HCT116 (cell line): ENCODE results near the gene KCNB1. TPM values are rescaled to one million over a fixed set of nuclear protein-coding genes. Genes with fewer than 3 reads are reported as not detected.

ENCODE experiments used
- ATAC-seq: fragments of 200-7000 bp; cut with Tn5 transposase; 2 replicates; pipeline ENCODE4 v1.9.1; 2020; ENCODE audit warnings: mild to moderate bottlenecking, moderate library complexity
- BruUV-seq: library from RNA; stranded (reverse); fragments of 400-500 nt; replicated peaks from 2 replicates; lab custom pipeline; 2021; lab: Mats Ljungman, UMichigan
- CTCF ChIA-PET: fragments of 300-600 bp; sonication (Branson Sonifier 250); formaldehyde crosslinking; loops from one replicate; lab custom pipeline; 2021; ENCODE audit warnings: antibody characterized with exemption; lab: Charles Lee
- POLR2A ChIA-PET: fragments of 300-600, 350-600 bp; sonication (Branson Sonifier 250); formaldehyde crosslinking; loops from one replicate; lab custom pipeline; 2021; ENCODE audit warnings: antibody characterized with exemption; lab: Charles Lee
- RAD21 ChIA-PET, 2 experiments: fragments of 300-600 bp; sonication (Branson Sonifier 250); formaldehyde crosslinking; loops; one replicate each; lab custom pipeline; 2023; ENCODE audit warnings: low total read pairs in 2 of 2; ENCODE audit not compliant: uncharacterized antibody in 2 of 2, unreplicated experiment in 2 of 2, low non-redundant PET in 1 of 2; lab: Charles Lee
- DNase-seq: peaks from one replicate; pipeline ENCODE4 v3.0.0-alpha.2; 2010; ENCODE audit warnings: low read depth, low spot score
- H2AFZ ChIP-seq: fragments of 200-600 bp; shearing (Covaris generic), sonication (generic); 2 replicates; pipeline ENCODE4 v1.6.1; 2017; ENCODE audit warnings: low read depth, mixed run types, mixed read lengths, antibody characterized with exemption, low read length; ENCODE audit not compliant: poor library complexity, severe bottlenecking
- H3K27ac ChIP-seq: 2 replicates; pipeline ENCODE4 v1.5.1; 2012; ENCODE audit warnings: low read depth, low read length
- H3K27me3 ChIP-seq: fragments of 200-600 bp; sonication (generic); 2 replicates; pipeline ENCODE4 v1.6.1; 2016; ENCODE audit warnings: mixed run types, low read length, mixed read lengths; ENCODE audit not compliant: insufficient read depth
- H3K36me3 ChIP-seq, 2 experiments: fragments of 200-500 bp in 1 of 2; fragments of 200-600 bp in 1 of 2; sonication (Bioruptor generic) in 1 of 2; sonication (generic) in 1 of 2; 2 replicates each; pipeline versions ENCODE4 v1.5.1 to v1.6.1; 2014 to 2016; ENCODE audit warnings: low read length in 2 of 2, inconsistent platforms in 1 of 2, mixed read lengths in 1 of 2, mixed run types in 1 of 2; ENCODE audit not compliant: insufficient read depth in 2 of 2, control insufficient read depth in 1 of 2
- H3K4me1 ChIP-seq, 2 experiments: fragments of 200-600 bp in 1 of 2; sonication (generic) in 1 of 2; 2 replicates each; pipeline versions ENCODE4 v1.5.1 to v1.6.1; 2012 to 2017; ENCODE audit warnings: low read length in 2 of 2, inconsistent platforms in 1 of 2, mild to moderate bottlenecking in 1 of 2, mixed read lengths in 1 of 2, mixed run types in 1 of 2, moderate library complexity in 1 of 2; ENCODE audit not compliant: insufficient read depth in 2 of 2, control insufficient read depth in 1 of 2
- H3K4me2 ChIP-seq: fragments of 200-600 bp; sonication (generic); 2 replicates; pipeline ENCODE4 v1.6.1; 2017; ENCODE audit warnings: mixed run types, low read length, mixed read lengths
- H3K4me3 ChIP-seq, 2 experiments: fragments of 200-600 bp in 1 of 2; sonication (generic) in 1 of 2; replicated peaks in 1 of 2; 2 replicates each; pipeline ENCODE4 v1.5.1; 2011 to 2016; ENCODE audit warnings: low read length in 2 of 2, control low read depth in 1 of 2, low read depth in 1 of 2, mild to moderate bottlenecking in 1 of 2, mixed read lengths in 1 of 2, mixed run types in 1 of 2
- H3K79me2 ChIP-seq: fragments of 200-600 bp; sonication (generic); 2 replicates; pipeline ENCODE4 v1.6.1; 2017; ENCODE audit warnings: mild to moderate bottlenecking, mixed run types, low read length, moderate library complexity, mixed read lengths; ENCODE audit not compliant: insufficient read depth
- H3K9ac ChIP-seq: fragments of 200-600 bp; sonication (generic); 2 replicates; pipeline ENCODE4 v1.6.1; 2016; ENCODE audit warnings: low read length, mixed read lengths
- H3K9me2 ChIP-seq: fragments of 200-600 bp; sonication (generic), shearing (Covaris generic); 2 replicates; pipeline ENCODE4 v1.6.1; 2017; ENCODE audit warnings: mixed run types, mild to moderate bottlenecking, moderate library complexity; ENCODE audit not compliant: insufficient read depth
- H3K9me3 ChIP-seq, 2 experiments: fragments of 200-500 bp in 1 of 2; fragments of 200-600 bp in 1 of 2; sonication (Bioruptor generic) in 1 of 2; sonication (generic) in 1 of 2; 2 replicates each; pipeline ENCODE4 v1.6.1; 2014 to 2017; ENCODE audit warnings: low read length in 2 of 2, mixed read lengths in 2 of 2, inconsistent platforms in 1 of 2, low read depth in 1 of 2, mild to moderate bottlenecking in 1 of 2, mixed run types in 1 of 2, moderate library complexity in 1 of 2; ENCODE audit not compliant: control insufficient read depth in 1 of 2, insufficient read depth in 1 of 2
- H4K20me1 ChIP-seq: fragments of 200-600 bp; sonication (generic), shearing (Covaris generic); 2 replicates; pipeline ENCODE4 v1.6.1; 2017; ENCODE audit warnings: mixed run types, mild to moderate bottlenecking, moderate library complexity; ENCODE audit not compliant: insufficient read depth
- CBX3 ChIP-seq: IDR thresholded peaks from 2 replicates; pipeline ENCODE4 v1.6.1; 2012; ENCODE audit warnings: low read depth
- CEBPB ChIP-seq: IDR thresholded peaks from 2 replicates; pipeline ENCODE4 v1.6.1; 2012; ENCODE audit warnings: low read depth
- CTCF ChIP-seq, 3 experiments: fragments of 200-600 bp in 1 of 3; sonication (generic) in 1 of 3; IDR thresholded peaks in 2 of 3; conservative IDR thresholded peaks in 1 of 3; 2 replicates each; pipeline ENCODE4 v1.5.1; 2012 to 2017; ENCODE audit warnings: low read depth in 2 of 3, low read length in 2 of 3, antibody characterized with exemption in 1 of 3, borderline replicate concordance in 1 of 3, control low read depth in 1 of 3, mild to moderate bottlenecking in 1 of 3, mixed read lengths in 1 of 3, mixed run types in 1 of 3, moderate library complexity in 1 of 3; ENCODE audit not compliant: insufficient read depth in 1 of 3
- EGR1 ChIP-seq: IDR thresholded peaks from 2 replicates; pipeline ENCODE4 v1.6.1; 2012; ENCODE audit warnings: low read depth
- ELF1 ChIP-seq: IDR thresholded peaks from 2 replicates; pipeline ENCODE4 v1.6.1; 2012; ENCODE audit warnings: low read depth, borderline replicate concordance
- EZH2 ChIP-seq: fragments of 200-600 bp; sonication (generic); IDR thresholded peaks from 2 replicates; pipeline ENCODE4 v1.6.1; 2017; ENCODE audit warnings: antibody characterized with exemption, mixed run types
- EZH2phosphoT487 ChIP-seq: fragments of 200-600 bp; IDR thresholded peaks from 2 replicates; pipeline ENCODE4 v1.6.1; 2018; ENCODE audit warnings: antibody characterized with exemption, borderline replicate concordance
- FOSL1 ChIP-seq: IDR thresholded peaks from 2 replicates; pipeline ENCODE4 v1.6.1; 2012; ENCODE audit warnings: low read depth
- POLR2A ChIP-seq: IDR thresholded peaks from 2 replicates; pipeline ENCODE4 v1.7.0; 2011; ENCODE audit warnings: borderline replicate concordance; ENCODE audit not compliant: insufficient read depth, insufficient read length; ENCODE audit errors: extremely low read depth
- POLR2AphosphoS5 ChIP-seq: IDR thresholded peaks from 2 replicates; pipeline ENCODE4 v1.6.1; 2011; ENCODE audit warnings: mild to moderate bottlenecking, low read depth, low read length, moderate library complexity
- RAD21 ChIP-seq: IDR thresholded peaks from 2 replicates; pipeline ENCODE4 v1.6.1; 2012; ENCODE audit warnings: low read depth, mild to moderate bottlenecking
- REST ChIP-seq: IDR thresholded peaks from 2 replicates; pipeline ENCODE4 v1.6.1; 2012; ENCODE audit warnings: low read depth
- SIN3A ChIP-seq: IDR thresholded peaks from 2 replicates; pipeline ENCODE4 v1.6.1; 2012; ENCODE audit warnings: low read depth
- SP1 ChIP-seq: IDR thresholded peaks from 2 replicates; pipeline ENCODE4 v1.6.1; 2012; ENCODE audit warnings: low read depth
- TCF7L2 ChIP-seq: IDR thresholded peaks from 2 replicates; pipeline ENCODE4 v1.7.0; 2011; ENCODE audit warnings: borderline replicate concordance, inconsistent platforms; ENCODE audit not compliant: insufficient read depth, insufficient read length; ENCODE audit errors: extremely low read depth
- YY1 ChIP-seq: IDR thresholded peaks from 2 replicates; pipeline ENCODE4 v1.6.1; 2011; ENCODE audit warnings: low read length, low read depth, moderate library complexity, mild to moderate bottlenecking; ENCODE audit not compliant: insufficient replicate concordance; ENCODE audit errors: extremely low read depth
- ZBTB33 ChIP-seq: IDR thresholded peaks from 2 replicates; pipeline ENCODE4 v1.6.1; 2011; ENCODE audit warnings: mild to moderate bottlenecking, low read length, moderate library complexity; ENCODE audit not compliant: insufficient replicate concordance; ENCODE audit errors: extremely low read depth
- ZFX ChIP-seq: fragments of 450-650 bp; IDR thresholded peaks from 2 replicates; pipeline ENCODE4 v1.6.1; 2017
- ZNF274 ChIP-seq: fragments of 200-500 bp; sonication (Bioruptor generic); IDR thresholded peaks from 2 replicates; pipeline ENCODE4 v1.6.1; 2014; ENCODE audit warnings: mild to moderate bottlenecking, low read depth, low read length, inconsistent platforms
- intact Hi-C: fragments of 100-400 bp; cut with micrococcal nuclease; formaldehyde crosslinking; loops from 2 replicates; pipeline ENCODE4 v1.10.0; 2022
- total RNA-seq: library from RNA; stranded (reverse); gene quantifications from one replicate; pipeline ENCODE4 v1.2.1, GENCODE V29; 2021; ENCODE audit not compliant: unreplicated experiment

KCNB1 gene
- total RNA-seq, 1 experiment from 2014 or later = 0.79 TPM

GRCh38 chr20:49508435-49509199 is 26.1 kb upstream of the KCNB1 start:
- no peaks in the 10 kb centered on the region for H3K36me3 ChIP-seq
- peaks cover 21% of the 10 kb centered on the region for H3K27me3 ChIP-seq
- ATAC-seq = peak; percentile 84
- peak overlapping the region; percentile 51 for H3K4me2 ChIP-seq
- no peak overlapping the region for H3K27ac ChIP-seq
- H2AFZ ChIP-seq = peak overlapping the region; percentile 7
- no peaks in the 10 kb centered on the region for H3K79me2 ChIP-seq
- peak; percentile 28 for DNase-seq
- no TSS peak for BruUV-seq
- intact Hi-C loops = loop anchor here (1.0 kb wide), 1 partner anchor 174 kb away; no protein-coding TSS in a partner anchor
- H4K20me1 ChIP-seq = no peaks in the 10 kb centered on the region
- ChIA-PET RAD21 (interaction anchor here in 1 of 2 experiments (1.7 kb wide), 1 partner anchor 174 kb away, joined by 4 read pairs; no protein-coding TSS in a partner anchor), CTCF (interaction anchor here (0.7 to 1.8 kb wide), 12 partner anchors 8 to 380 kb away, joined by 3 to 7 read pairs (median 3); no protein-coding TSS in a partner anchor), POLR2A (no interaction called here)
- 0 out of 4 replicates have a peak overlapping the region, but pooled peaks of 1 of the 2 experiments have one; percentile 9 for H3K4me3 ChIP-seq
- peaks cover 0 to 4% of the 10 kb centered on the region in 2 experiments; a peak in 1 of 4 replicates for H3K4me1 ChIP-seq
- no peaks in the 10 kb centered on the region for H3K9me2 ChIP-seq
- no peak overlapping the region for H3K9ac ChIP-seq
- peaks cover 0 to 3% of the 10 kb centered on the region in 2 experiments; a peak in 1 of 4 replicates for H3K9me3 ChIP-seq
- no peak for TF ChIP-seq ZFX
- no peak for TF ChIP-seq SP1
- TF ChIP-seq EZH2 = no peak
- TF ChIP-seq RAD21 = peak; percentile 68
- TF ChIP-seq ZBTB33 = no peak
- no peak for TF ChIP-seq POLR2AphosphoS5
- TF ChIP-seq TCF7L2 = no peak
- no peak for TF ChIP-seq POLR2A
- no peak for TF ChIP-seq EZH2phosphoT487
- peak; percentile 36; the same call in 1 of the 2 replicates for TF ChIP-seq CBX3
- no peak for TF ChIP-seq FOSL1
- peak; percentile 80 for TF ChIP-seq CEBPB
- peak; percentile 41 to 79 (median 66) for TF ChIP-seq CTCF (IDR thresholded peaks at IDR 0.05 in 2 of 3, conservative IDR thresholded peaks at IDR 0.05 in 1 of 3; ENCODE audit: borderline replicate concordance in 1 of 3, insufficient read depth in 1 of 3, low read depth in 2 of 3, low read length in 2 of 3)
- no peak for TF ChIP-seq ZNF274
- TF ChIP-seq YY1 = no peak
- no peak for TF ChIP-seq REST
- no peak for TF ChIP-seq SIN3A
- no peak for TF ChIP-seq ELF1
- no peak for TF ChIP-seq EGR1
